ENCODE results near the gene WNK2.

Gene WNK2

GRCh38 chr9:93297659-93298497, 113.9 kb downstream of the WNK2 start:
- peak; percentile 53 for DNase-seq

GRCh38 chr9:93298498-93299417, 114.8 kb downstream of the WNK2 start:
- DNase-seq: peak; percentile 40

GRCh38 chr9:93299418-93300174, 115.7 kb downstream of the WNK2 start:
- DNase-seq: peak; percentile 39

- no peak for DNase-seq
These were observed 116.2 kb downstream of the WNK2 start for GRCh38 chr9:93300175-93300572.

- peak; percentile 42 for DNase-seq
These were observed 116.7 kb downstream of the WNK2 start for GRCh38 chr9:93300585-93301081.

GRCh38 chr9:93301291-93301811, 117.4 kb downstream of the WNK2 start:
- DNase-seq: peak; percentile 38

- DNase-seq: peak; percentile 38
These were observed 118.1 kb downstream of the WNK2 start for GRCh38 chr9:93301911-93302541.

GRCh38 chr9:93302586-93303257, 118.8 kb downstream of the WNK2 start:
- DNase-seq: peak; percentile 83

GRCh38 chr9:93303258-93303771, 119.4 kb downstream of the WNK2 start:
- DNase-seq: peak; percentile 36

- peak; percentile 45 for DNase-seq
These were observed 120.1 kb downstream of the WNK2 start for GRCh38 chr9:93303806-93304573.

- peak; percentile 88 for DNase-seq
These were observed 120.9 kb downstream of the WNK2 start for GRCh38 chr9:93304574-93305496.

- peak; percentile 51 for DNase-seq
These were observed 121.6 kb downstream of the WNK2 start for GRCh38 chr9:93305497-93306020.

- no peak for DNase-seq
These were observed 122.1 kb downstream of the WNK2 start for GRCh38 chr9:93306081-93306480.

- DNase-seq: peak; percentile 44
These were observed 122.7 kb downstream of the WNK2 start for GRCh38 chr9:93306579-93307091.

- peak; percentile 54 for DNase-seq
These were observed 123.7 kb downstream of the WNK2 start for GRCh38 chr9:93307468-93308157.

- DNase-seq: peak; percentile 53
These were observed 124.2 kb downstream of the WNK2 start for GRCh38 chr9:93308158-93308602.

- peak; percentile 41 for DNase-seq
These were observed 124.7 kb downstream of the WNK2 start for GRCh38 chr9:93308676-93309075.

GRCh38 chr9:93309889-93310425, 126.0 kb downstream of the WNK2 start:
- DNase-seq: peak; percentile 26
